ENCODE data around the gene LYG1. TPM values are rescaled to one million over a fixed set of nuclear protein-coding genes. Genes with fewer than 3 reads are reported as not detected.

Gene LYG1
- total and polyA plus RNA-seq, 5 donors = 0.40 to 0.84 (median 0.69) TPM; not detected in 1

Other genes with a start within 250 kb of the LYG1 start
- gene C2orf15, start 159.5 kb downstream of the LYG1 start, total RNA-seq = under 1 TPM in 2 of 4 donors, not detected in 2; 0.18 to 0.43 TPM
- gene C2orf15, start 159.5 kb downstream of the LYG1 start, polyA plus RNA-seq = 0.25 TPM
- 1 to 10 TPM; 4.2 to 5.2 (median 4.7) TPM for gene TSGA10, start 146.3 kb downstream of the LYG1 start, total RNA-seq
- gene TSGA10, start 146.3 kb downstream of the LYG1 start, polyA plus RNA-seq = 2.5 TPM
- gene LIPT1, start 146.2 kb downstream of the LYG1 start, total RNA-seq = 10 to 100 TPM in 1 of 4 donors, 1 to 10 TPM in 3; 5.8 to 10.0 (median 7.1) TPM
- 12.4 TPM for gene LIPT1, start 146.2 kb downstream of the LYG1 start, polyA plus RNA-seq
- gene MITD1, start 120.1 kb downstream of the LYG1 start, total RNA-seq = 10 to 100 TPM; 10.4 to 20.6 (median 12.0) TPM
- gene MITD1, start 120.1 kb downstream of the LYG1 start, polyA plus RNA-seq = 22.4 TPM
- 10 to 100 TPM; 21.3 to 29.6 (median 27.1) TPM for gene MRPL30, start 120.0 kb downstream of the LYG1 start, total RNA-seq
- gene MRPL30, start 120.0 kb downstream of the LYG1 start, polyA plus RNA-seq = 24.2 TPM
- not detected for gene LYG2, start 45.5 kb downstream of the LYG1 start, total RNA-seq
- gene LYG2, start 45.5 kb downstream of the LYG1 start, polyA plus RNA-seq = not detected
- gene TXNDC9, start 35.1 kb upstream of the LYG1 start, total RNA-seq = 10 to 100 TPM; 18.7 to 22.4 (median 20.2) TPM
- 22.5 TPM for gene TXNDC9, start 35.1 kb upstream of the LYG1 start, polyA plus RNA-seq
- 10 to 100 TPM; 67.1 to 79.9 (median 71.9) TPM for gene EIF5B, start 36.2 kb upstream of the LYG1 start, total RNA-seq
- gene EIF5B, start 36.2 kb upstream of the LYG1 start, polyA plus RNA-seq = 71.6 TPM
- gene REV1, start 188.8 kb upstream of the LYG1 start, total RNA-seq = 10 to 100 TPM; 31.0 to 37.1 (median 34.3) TPM
- gene REV1, start 188.8 kb upstream of the LYG1 start, polyA plus RNA-seq = 16.4 TPM

Data from right cardiac atrium (tissue), 5 donors.